Hematopoietic multipotent progenitor cell treated with erythropoietin and hydrocortisone succinate and interleukin-3 and kit ligand, for 17 days (in vitro differentiated cells): Measurements from ENCODE around the gene ANO1.
"Not testable (repeated sequence)": the region's sequence is repeated elsewhere in the genome, so short reads cannot be mapped to it uniquely, and the experiment has no call there.

ENCODE experiments used
- DNase-seq: peaks from one replicate; pipeline ENCODE4 v3.0.0-alpha.2; 2015; ENCODE audit warnings: low spot score

ANO1 gene

DNA sequence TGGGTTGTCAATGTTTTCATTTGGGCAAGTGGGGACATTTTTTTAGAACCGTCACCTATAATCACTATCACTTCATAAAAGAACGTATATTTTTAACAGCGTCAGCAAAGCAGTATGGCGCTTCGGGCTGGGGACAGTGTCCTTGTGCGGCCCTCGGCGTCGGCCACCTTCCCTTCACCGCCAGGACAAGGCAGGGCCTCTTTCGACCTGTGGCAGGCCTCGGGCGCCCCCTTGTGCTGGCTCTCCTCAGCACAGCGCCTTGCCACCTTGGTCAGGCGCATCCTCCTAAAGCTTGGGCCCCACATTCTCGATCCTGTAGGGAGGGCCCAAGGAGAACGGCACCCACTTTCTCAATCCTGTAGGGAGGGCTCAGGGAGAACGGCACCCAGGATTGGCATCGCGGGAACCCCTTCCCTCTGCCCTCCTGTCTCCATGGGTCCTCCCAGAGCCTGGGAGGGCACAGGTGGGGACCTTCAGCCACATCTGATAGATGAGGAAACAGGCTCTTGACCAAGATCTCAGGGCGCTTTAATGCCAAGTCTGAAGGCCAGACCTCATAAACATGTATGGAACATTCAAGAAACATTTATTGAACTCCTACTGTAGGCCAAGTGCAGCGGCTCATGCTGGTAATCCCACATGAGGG is 113.5 kb downstream of the ANO1 start:
- DNase-seq = peak; percentile 56

DNA sequence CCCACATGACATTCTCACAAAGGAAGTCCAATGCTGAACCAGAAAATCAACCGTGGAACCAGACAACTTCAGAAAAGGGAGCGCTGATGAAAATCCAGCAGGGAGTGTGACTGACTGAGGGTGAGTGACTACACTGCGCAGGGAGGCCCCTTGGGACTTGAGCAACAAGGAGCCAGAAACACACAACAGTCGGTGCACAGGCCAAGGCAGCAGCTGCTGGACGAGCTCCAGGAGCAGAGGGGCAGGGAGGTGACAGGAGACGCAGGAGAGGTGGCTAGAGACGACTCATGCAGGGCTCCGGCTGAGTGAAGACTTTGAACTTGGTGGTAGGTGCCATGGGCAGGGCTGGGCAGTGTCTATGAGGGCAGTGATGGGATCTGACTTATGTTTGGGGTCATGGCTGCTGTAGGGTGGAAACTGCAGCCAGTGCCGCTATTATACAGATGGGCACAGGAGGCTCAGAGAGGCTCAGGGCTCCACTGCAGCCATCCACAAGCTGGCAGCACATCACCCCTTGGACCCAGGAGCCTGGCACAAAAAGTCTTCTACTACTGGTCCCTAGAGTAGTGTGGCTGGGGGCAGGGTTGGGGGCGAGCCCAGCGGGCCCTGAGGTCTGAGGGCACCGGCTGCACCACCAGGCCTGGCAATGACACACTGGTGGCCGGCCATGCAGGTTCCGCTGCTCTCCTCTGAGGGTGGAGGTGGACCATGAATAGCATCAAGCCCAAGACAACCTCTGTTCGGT is 114.7 kb downstream of the ANO1 start:
- no peak for DNase-seq

DNA sequence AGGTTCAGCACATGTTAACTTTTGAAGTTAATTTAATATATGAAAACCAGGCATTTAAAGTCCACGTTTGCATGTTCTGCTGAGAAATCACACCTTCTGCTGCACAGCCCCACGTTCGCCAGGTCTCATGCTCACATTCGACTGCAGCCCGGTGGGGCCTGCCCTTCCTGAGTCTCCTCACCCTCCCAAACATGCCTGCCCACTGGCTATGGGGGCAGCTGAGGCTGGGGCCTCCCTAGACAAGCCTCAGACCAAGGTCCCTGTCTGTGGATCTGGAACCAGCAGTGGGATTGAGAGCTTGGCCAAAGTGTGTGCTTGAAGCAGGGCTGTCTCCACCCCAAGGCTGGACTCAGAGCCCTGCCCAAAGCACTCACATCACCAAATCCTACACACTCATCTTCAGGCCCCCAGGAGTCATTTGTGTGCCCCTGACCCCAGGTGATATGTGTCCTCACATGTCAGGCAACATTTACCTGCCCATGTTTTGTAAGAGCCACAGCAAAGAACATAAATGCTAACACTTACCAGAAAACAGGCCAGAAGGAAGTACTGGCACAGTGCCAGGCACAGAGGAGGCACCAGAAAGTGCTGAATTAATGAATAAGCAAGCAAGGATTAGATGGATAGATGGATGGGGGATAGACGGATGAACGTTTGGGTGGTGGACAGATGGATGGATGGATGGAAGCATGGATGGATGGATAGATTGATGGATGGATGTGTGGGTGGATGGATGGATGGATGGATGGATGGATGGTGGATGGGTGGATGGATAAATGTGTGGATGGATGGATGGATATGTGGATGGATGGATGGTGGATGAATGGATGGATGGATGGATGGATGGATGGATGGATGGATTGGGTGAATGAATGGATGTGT is 115.5 kb downstream of the ANO1 start:
- DNase-seq = peak; percentile 19

DNA sequence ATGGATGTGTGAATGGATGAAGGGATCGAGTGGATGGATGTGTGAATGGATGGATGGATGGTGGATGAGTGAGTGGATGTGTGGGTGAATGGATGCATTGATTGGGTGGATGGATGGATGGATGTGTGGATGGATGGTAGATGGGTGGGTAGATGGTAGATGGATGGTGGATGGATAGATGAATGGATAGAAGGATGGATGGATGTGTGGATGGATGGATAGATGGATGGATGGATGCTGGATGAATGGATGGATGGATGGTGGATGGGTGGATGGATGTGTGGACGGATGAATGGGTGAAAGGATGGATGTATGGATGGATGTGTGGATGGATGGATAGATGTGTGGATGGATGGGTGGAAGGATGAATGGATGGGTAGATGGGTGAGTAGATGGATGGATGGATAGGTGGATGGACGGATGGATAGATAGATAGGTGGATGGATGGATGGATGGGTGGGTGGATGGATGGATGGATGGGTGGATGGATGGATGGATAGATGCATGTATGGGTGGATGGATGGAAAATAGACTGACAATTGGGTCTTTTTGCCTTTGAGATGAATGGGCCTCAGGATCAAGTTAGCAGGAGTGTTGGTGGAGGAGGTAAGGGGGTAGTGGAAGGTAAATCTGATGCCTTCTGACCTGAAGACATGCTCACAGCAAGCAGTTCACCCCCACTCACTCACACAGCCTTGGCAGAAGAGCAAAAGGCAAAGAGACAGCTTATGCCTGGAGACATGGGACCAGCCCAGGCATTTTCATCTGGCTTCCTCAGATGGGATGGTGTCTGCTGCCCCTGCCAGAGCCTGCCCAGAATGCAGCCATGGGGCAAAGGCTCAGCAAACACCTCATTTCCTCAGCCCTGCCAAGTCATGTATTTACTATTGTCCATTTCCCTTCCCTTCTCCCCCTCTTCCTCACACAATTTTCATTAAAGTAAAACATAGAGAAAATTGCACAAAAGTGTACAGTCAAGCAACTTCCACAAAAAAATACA is 117.0 kb downstream of the ANO1 start:
- no peak for DNase-seq

DNA sequence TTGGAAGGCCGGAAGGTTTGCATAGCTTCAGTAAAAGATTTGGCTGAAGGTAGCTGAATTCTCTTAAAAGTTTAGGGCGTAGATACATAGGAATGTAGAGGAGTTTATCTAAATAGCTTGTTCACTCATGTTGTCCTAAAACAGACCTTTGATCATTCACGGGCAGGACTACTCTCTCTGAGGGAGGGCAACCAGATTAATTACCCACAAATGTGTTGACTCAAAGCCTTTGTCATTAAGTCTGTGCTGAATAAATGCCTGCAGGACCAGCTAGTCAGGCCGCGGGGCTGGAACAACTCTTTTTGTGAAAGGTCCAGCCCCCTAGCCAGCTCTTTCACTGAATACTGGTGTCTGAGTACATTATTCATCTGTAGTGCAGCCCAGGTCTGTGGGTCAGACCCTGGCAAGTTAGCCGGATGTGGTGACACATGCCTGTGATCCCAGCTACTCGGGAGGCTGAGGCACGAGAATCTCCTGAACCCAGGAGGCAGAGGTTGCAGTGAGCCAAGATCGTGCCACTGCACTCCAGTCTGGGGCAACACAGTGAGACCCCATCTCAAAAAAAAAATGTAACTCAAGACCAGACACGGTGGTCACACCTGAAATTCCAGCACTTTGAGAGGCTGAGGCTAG is 122.2 kb downstream of the ANO1 start:
- no peak for DNase-seq

DNA sequence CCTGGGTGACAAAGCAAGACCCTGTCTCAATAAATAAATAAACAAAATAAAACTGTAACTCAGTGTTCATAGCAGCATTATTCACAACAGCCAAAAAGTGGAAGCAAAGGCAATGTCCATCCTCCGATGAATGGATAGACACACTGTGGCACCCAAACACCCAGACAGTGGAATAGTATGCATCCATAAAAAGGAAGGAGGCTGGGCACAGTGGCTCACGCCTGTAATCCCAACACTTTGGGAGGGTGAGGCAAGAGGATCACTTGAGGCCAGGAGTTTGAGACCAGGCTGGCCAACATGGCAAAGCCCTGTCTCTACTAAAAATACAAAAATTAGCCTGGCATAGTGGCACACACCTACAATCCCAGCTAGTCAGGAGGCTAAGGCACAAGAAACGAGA is 122.9 kb downstream of the ANO1 start:
- not testable (repeated sequence) for DNase-seq

DNA sequence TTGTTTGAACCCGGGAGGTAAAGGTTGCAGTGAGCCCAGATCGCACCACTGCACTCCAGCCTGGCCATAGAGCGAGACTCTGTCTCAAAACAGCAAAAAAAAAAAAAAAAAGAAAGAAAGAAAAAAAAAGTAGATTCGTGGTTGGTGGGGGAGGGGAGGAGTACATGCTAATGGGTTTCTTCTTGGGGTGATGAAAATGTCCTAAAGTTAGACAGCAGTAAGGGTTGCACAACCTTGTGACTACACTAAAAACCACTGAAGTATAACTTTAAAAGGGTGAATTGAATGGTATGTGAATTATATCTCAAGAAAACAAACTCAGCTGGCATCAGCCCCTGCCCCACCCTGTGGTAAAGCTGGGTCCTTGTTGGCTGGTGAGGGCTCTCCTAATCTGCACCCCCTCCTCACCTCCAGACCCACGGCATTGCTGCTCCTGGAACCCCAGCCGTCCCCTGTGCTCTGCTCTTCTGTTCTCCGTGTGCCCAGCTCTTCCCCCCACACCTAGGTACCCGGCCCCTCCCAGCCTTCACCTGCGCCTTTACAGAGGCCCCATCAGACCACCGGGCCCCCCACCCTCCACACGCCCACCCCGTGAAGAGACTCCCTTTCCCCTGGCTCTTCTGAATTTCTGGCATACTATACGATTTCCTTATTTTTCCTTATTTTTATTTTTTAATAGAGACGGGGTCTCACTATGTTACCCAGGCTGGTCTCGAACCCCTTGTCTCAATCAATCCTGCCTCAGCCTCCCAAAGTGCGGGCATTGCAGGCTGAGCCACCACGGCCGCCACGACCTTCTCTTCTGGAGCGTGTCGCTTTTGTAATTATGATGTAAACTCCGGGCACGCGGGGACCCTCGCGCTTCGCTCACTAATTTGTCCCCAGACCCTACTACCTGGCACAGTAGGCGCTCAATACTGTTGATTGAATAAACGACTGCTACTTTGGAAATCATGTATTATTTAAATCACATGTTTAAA is 124.1 kb downstream of the ANO1 start:
- DNase-seq = no peak

DNA sequence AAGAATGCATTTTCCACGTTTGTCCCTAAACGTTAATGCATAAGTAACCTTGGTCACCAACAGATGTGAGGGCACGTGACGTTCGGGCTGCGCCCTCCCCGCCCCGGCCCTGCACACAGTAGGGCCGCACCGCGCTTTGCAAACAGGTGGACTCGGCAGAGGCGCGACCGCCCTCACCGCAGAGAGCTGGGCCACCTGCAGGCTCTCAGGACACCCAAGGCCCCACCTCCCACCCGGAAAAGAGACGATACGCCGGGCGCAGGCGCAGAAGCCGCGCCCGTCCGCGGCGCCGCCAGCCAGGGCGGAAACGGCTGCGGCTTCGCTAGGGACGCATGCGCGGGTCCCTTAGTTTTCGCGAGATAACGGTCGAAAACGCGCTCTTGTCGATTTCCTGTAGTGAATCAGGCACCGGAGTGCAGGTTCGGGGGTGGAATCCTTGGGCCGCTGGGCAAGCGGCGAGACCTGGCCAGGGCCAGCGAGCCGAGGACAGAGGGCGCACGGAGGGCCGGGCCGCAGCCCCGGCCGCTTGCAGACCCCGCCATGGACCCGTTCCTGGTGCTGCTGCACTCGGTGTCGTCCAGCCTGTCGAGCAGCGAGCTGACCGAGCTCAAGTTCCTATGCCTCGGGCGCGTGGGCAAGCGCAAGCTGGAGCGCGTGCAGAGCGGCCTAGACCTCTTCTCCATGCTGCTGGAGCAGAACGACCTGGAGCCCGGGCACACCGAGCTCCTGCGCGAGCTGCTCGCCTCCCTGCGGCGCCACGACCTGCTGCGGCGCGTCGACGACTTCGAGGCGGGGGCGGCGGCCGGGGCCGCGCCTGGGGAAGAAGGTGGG is 125.0 kb downstream of the ANO1 start, which contains the start of gene FADD:
FADD (plus strand) TSS at position 377 of the 831 bp plus-strand sequence; CDS start at position 541, 164 bp downstream.
- DNase-seq = peak; percentile 90

DNA sequence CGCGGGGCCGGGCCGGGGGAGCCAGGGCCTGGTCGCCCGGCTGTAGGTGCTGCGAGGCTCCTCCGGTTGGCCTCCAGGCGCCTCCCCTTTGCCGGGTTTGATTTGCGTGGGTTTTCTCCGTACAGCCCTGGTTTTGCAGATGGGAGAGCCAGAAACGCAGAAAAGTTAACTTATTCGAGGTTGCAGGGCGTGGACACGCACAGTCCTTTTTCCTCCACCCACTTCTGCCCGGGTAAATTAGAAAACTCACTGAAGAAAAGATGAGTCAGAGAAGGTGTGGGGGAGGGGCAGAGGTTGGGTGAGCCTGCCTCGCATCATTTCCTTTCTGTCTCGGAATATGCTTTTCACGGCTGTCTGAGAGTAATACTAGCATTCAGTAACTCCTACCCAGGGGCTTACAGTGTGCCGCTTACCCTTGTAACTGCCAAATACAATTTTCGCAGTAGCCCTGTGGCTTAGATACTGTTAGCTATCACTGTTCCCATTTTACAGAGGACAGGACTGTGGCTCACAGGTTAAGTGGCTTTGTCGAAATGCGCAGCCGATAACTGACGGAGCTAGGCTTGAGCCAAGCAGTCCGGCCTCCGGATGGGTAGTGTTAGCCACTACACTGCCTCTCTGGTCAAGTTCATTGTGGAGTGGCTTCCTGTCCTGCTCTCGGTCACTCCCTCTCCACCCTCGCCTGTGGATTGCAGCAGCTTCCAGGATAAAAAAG is 125.8 kb downstream of the ANO1 start:
- DNase-seq = peak; percentile 88

DNA sequence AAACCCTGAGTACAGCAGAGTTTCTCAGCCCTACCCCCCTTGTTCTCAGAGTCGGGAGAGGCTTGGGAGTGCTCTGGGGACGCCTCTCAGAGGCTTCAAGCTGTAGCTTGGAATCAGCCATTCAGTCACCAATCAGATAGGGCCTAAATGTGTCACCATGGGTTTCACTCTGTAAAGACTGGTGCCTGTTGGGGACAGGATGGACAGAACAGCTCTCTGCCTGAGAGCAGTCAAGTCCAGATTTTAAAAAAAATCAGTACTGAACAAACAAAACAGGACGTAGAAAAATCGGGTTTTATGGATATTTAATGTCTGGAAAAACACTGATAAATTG is 126.3 kb downstream of the ANO1 start:
- peak; percentile 54 for DNase-seq

DNA sequence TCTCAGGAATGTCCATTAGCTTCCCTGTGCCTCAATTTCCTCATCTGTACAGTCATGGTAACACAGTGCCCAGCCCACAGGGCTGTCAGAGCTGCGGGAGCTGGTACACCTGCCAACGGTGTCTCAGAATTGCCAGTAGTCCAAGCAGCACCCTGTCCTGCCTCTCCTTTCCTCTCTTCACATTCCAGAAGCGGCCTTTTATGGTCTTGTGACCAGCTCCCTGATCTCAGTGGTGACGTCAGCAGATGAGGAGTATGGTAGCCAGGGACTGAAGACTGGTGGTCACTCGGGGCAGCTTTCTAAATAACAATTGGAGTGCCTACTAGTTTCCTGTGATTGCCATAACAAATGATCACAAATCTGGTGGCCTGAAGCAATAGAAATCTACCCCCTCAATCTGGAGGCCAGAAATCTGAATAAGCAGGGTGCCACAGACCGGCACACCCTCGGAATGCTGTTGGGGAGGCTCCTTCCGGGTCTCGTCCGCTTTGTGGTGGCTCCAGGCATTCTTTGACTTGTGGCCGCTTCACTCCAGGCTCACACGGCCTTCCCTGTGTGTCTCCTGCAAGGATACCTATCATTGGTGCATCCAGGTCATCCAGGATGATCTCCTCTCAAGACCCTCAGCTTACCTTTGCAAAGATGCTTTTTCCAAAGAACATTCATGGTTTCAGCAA is 127.1 kb downstream of the ANO1 start:
- no peak for DNase-seq

DNA sequence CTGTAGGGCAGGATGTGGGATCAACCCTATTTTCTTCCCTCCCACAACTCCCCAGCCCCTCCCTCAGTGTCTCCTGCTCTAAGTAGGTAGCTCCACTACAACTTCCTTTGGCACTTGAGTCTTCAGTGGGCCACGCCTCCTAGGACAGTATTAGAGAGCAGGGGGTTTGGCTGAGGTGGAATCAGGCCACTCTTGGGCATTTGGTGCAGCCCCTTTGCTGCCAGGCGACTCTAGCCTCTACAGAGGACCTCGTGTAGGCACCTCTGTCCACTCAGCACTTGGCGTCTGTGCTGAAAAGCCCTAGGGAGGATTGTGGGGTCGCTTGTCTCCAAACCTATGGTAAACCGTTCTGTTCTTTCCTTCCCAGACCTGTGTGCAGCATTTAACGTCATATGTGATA is 127.6 kb downstream of the ANO1 start:
- DNase-seq = no peak

DNA sequence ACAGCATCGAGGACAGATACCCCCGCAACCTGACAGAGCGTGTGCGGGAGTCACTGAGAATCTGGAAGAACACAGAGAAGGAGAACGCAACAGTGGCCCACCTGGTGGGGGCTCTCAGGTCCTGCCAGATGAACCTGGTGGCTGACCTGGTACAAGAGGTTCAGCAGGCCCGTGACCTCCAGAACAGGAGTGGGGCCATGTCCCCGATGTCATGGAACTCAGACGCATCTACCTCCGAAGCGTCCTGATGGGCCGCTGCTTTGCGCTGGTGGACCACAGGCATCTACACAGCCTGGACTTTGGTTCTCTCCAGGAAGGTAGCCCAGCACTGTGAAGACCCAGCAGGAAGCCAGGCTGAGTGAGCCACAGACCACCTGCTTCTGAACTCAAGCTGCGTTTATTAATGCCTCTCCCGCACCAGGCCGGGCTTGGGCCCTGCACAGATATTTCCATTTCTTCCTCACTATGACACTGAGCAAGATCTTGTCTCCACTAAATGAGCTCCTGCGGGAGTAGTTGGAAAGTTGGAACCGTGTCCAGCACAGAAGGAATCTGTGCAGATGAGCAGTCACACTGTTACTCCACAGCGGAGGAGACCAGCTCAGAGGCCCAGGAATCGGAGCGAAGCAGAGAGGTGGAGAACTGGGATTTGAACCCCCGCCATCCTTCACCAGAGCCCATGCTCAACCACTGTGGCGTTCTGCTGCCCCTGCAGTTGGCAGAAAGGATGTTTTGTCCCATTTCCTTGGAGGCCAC is 128.3 kb downstream of the ANO1 start:
- DNase-seq = no peak

DNA sequence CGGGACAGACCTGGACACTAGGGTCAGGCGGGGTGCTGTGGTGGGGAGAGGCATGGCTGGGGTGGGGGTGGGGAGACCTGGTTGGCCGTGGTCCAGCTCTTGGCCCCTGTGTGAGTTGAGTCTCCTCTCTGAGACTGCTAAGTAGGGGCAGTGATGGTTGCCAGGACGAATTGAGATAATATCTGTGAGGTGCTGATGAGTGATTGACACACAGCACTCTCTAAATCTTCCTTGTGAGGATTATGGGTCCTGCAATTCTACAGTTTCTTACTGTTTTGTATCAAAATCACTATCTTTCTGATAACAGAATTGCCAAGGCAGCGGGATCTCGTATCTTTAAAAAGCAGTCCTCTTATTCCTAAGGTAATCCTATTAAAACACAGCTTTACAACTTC is 128.9 kb downstream of the ANO1 start:
- DNase-seq = no peak

DNA sequence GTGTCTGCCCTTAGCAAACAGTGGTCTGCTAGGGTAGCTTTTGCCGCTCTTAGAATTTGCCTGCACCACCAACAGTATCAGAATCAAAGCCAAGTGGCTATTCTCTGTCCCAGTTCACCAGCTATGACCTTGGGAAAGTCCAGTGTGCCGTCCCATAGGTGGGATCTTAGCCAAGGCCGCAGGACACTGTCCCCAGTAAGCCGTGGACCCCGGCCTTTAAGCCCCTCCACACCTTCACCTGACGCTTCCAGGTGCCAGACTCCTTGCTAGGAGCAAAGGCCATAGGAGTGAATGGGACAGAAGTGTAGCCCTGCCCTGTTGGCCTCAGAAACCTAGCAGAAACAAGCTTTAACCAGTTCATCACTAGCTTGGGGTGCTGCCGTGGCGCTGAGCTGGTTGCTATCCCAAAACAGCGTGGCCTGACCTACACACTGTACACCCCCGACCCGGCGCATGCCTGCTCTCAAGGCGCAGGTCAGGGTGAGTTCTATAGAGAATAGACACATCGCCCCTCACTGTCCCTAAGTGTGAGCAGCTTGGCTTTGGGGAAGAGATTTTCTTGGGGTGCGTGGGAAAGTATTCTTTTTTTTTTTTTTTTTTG is 129.5 kb downstream of the ANO1 start:
- DNase-seq = no peak

DNA sequence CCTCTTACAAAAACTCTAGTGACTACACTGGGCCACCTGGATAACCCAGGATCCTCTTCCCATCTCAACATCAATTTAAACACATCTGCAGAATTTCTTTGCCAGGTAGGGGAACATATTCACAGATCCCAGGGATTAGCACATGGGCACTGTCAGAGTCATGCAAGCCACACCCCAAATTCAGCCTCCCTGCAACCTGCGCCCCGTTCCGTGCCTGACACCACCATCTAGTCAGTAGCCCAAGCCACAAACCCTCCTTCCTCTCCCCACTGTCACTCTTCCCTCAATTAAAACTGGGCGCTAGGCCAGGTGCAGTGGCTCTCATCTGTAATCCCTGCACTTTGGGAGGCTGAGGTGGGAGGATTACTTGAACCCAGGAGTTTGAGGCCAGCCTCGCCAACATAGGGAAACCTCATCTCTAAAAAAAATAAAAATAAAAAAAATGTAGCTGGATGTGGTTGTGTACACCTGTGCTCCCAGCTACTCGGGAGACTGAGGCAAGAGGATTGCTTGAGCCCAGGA is 131.3 kb downstream of the ANO1 start:
- no peak for DNase-seq
